ENCODE measurements around the gene NELFE. TPM values are rescaled to one million over a fixed set of nuclear protein-coding genes. Genes with fewer than 3 reads are reported as not detected.
"Not testable (repeated sequence)": the region's sequence is repeated elsewhere in the genome, so short reads cannot be mapped to it uniquely, and the experiment has no call there.

The NELFE gene
- total RNA-seq, 1 donor from 2014 or later, result 113 TPM

- H3K4me3 ChIP-seq (ENCODE audit: low read depth, low read length), result no peak overlapping the region
- DNase-seq (ENCODE audit: low read depth), result no peak
- TF ChIP-seq CTCF (conservative IDR thresholded peaks at IDR 0.05; ENCODE audit: low read depth, low read length), result no peak
These were observed 43.0 kb downstream of the NELFE start for GRCh38 chr6:31915756-31916155.

DNA sequence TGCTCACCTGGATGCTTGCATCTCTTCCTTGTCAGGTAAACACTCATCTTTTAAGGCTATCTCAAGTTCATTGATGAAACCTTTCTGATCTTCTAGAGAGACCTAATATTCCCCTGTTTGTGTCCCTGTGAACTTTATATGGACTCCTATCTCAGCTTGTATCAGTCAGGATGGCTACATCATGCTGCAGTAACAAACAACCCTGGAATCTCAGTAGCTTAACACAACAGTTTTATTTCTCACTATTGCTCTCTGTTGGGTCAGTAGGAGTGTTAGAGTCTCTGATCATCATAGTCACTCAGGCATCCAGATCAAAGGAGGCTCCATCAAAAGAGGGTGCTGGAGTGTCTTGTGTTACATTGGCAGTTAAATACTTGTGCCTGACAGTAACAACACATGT lies 43.4 kb downstream of the NELFE start:
- DNase-seq (ENCODE audit: low read depth), result no peak
- no peak overlapping the region for H3K4me3 ChIP-seq (ENCODE audit: low read depth, low read length)
- TF ChIP-seq CTCF (conservative IDR thresholded peaks at IDR 0.05; ENCODE audit: low read depth, low read length), result no peak

GRCh38 chr6:31911826-31912585 lies 46.8 kb downstream of the NELFE start:
- H3K4me3 ChIP-seq (ENCODE audit: low read depth, low read length), result no peak overlapping the region
- no peak for TF ChIP-seq CTCF (conservative IDR thresholded peaks at IDR 0.05; ENCODE audit: low read depth, low read length)
- DNase-seq (ENCODE audit: low read depth), result no peak

GRCh38 chr6:31909298-31909697 lies 49.5 kb downstream of the NELFE start:
- H3K4me3 ChIP-seq (ENCODE audit: low read depth, low read length); DNase-seq (ENCODE audit: low read depth): not testable (repeated sequence)

GRCh38 chr6:31908791-31909190 lies 50.0 kb downstream of the NELFE start:
- H3K4me3 ChIP-seq (ENCODE audit: low read depth, low read length), result no peak overlapping the region
- TF ChIP-seq CTCF (conservative IDR thresholded peaks at IDR 0.05; ENCODE audit: low read depth, low read length), result no peak
- DNase-seq (ENCODE audit: low read depth), result no peak

DNA sequence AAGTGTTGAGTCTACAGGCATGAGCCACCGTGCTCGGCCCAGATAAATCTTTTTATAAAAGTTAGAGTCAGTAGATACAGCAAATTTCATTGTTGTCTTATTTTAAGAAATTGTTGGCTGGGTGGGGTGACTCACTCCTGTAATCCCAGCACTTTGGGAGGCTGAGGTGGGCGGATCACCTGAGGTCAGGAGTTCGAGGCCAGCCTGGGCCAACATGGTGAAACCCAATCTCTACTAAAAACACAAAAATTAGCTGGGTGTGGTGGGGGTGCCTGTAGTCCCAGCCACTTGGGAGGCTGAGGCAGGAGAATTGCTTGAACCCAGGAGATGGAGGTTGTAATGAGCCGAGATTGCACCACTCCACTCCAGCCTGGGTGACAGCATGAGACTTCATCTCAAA lies 50.5 kb downstream of the NELFE start:
- not testable (repeated sequence) for H3K4me3 ChIP-seq (ENCODE audit: low read depth, low read length); DNase-seq (ENCODE audit: low read depth)

GRCh38 chr6:31907158-31907813 lies 51.5 kb downstream of the NELFE start:
- no peak for DNase-seq (ENCODE audit: low read depth)
- no peak for TF ChIP-seq CTCF (conservative IDR thresholded peaks at IDR 0.05; ENCODE audit: low read depth, low read length)

GRCh38 chr6:31906727-31907126 lies 52.0 kb downstream of the NELFE start:
- DNase-seq (ENCODE audit: low read depth), result not testable (repeated sequence)

More at GRCh38 chr6:31907158-31907813, 51.5 kb downstream of the NELFE start:
- no peak overlapping the region for H3K4me3 ChIP-seq (ENCODE audit: low read depth, low read length)

More at GRCh38 chr6:31906727-31907126, 52.0 kb downstream of the NELFE start:
- not testable (repeated sequence) for H3K4me3 ChIP-seq (ENCODE audit: low read depth, low read length)

Measured in epithelial cell of proximal tubule (primary cell).